Measurements from ENCODE around the gene RBBP9. TPM values are rescaled to one million over a fixed set of nuclear protein-coding genes. Genes with fewer than 3 reads are reported as not detected.

Gene RBBP9
- polyA plus RNA-seq, 12 donors, result 10.6 to 19.5 (median 12.3) TPM; not detected in 1

Other genes starting within 250 kb of the RBBP9 start
- 10 to 100 TPM in 10 of 12 donors, 1 to 10 TPM in 1, not detected in 1; 5.4 to 21.6 (median 14.3) TPM for gene ZNF133, start 208.7 kb downstream of the RBBP9 start, polyA plus RNA-seq (ENCODE audit: insufficient read length in 12 of 12)
- gene DZANK1, start 30.2 kb downstream of the RBBP9 start, polyA plus RNA-seq (ENCODE audit: insufficient read length in 12 of 12), result 1 to 10 TPM in 10 of 12 donors, not detected in 2; 1.5 to 3.7 (median 2.3) TPM
- gene POLR3F, start 29.8 kb downstream of the RBBP9 start, polyA plus RNA-seq (ENCODE audit: insufficient read length in 12 of 12), result 10 to 100 TPM in 11 of 12 donors, not detected in 1; 11.9 to 22.9 (median 14.8) TPM
- 10 to 100 TPM in 11 of 12 donors, not detected in 1; 15.1 to 64.7 (median 20.6) TPM for gene SEC23B, start 10.7 kb upstream of the RBBP9 start, polyA plus RNA-seq (ENCODE audit: insufficient read length in 12 of 12)
- 100 to 1,000 TPM in 1 of 12 donors, 10 to 100 TPM in 10, not detected in 1; 40.6 to 100 (median 85.1) TPM for gene SMIM26, start 70.2 kb upstream of the RBBP9 start, polyA plus RNA-seq (ENCODE audit: insufficient read length in 12 of 12)
- 10 to 100 TPM in 11 of 12 donors, not detected in 1; 14.5 to 32.0 (median 18.1) TPM for gene DTD1, start 90.8 kb upstream of the RBBP9 start, polyA plus RNA-seq (ENCODE audit: insufficient read length in 12 of 12)

All from muscle of arm (tissue), 12 donors.